ENCODE measurements around the gene CSTF1.
"Not testable (repeated sequence)": the region's sequence is repeated elsewhere in the genome, so short reads cannot be mapped to it uniquely, and the experiment has no call there.

CSTF1 gene

GRCh38 chr20:56369179-56369578, 23.3 kb upstream of the CSTF1 start:
- DNase-seq (ENCODE audit: low read depth in 2 of 2): no peak

GRCh38 chr20:56371977-56372376, 20.5 kb upstream of the CSTF1 start:
- DNase-seq (ENCODE audit: low read depth in 2 of 2): no peak

- DNase-seq (ENCODE audit: low read depth in 2 of 2): no peak
These were observed 19.6 kb upstream of the CSTF1 start for GRCh38 chr20:56372850-56373249.

- DNase-seq (ENCODE audit: low read depth in 2 of 2): no peak
These were observed 18.5 kb upstream of the CSTF1 start for GRCh38 chr20:56373942-56374341.

GRCh38 chr20:56376331-56376730, 16.1 kb upstream of the CSTF1 start:
- DNase-seq (ENCODE audit: low read depth in 2 of 2): no peak

- DNase-seq (ENCODE audit: low read depth in 2 of 2): no peak
These were observed 14.1 kb upstream of the CSTF1 start for GRCh38 chr20:56378386-56378785.

- DNase-seq (ENCODE audit: low read depth in 2 of 2): no peak
These were observed 12.1 kb upstream of the CSTF1 start for GRCh38 chr20:56380375-56380774.

GRCh38 chr20:56381501-56381900, 10.9 kb upstream of the CSTF1 start:
- DNase-seq (ENCODE audit: low read depth in 2 of 2): no peak

GRCh38 chr20:56382696-56383095, 9.7 kb upstream of the CSTF1 start:
- no peak for DNase-seq (ENCODE audit: low read depth in 2 of 2)

- no peak for DNase-seq (ENCODE audit: low read depth in 2 of 2)
These were observed 9.1 kb upstream of the CSTF1 start for GRCh38 chr20:56383334-56383733.

- no peak for DNase-seq (ENCODE audit: low read depth in 2 of 2)
These were observed 7.3 kb upstream of the CSTF1 start for GRCh38 chr20:56385130-56385529.

- no peak for DNase-seq (ENCODE audit: low read depth in 2 of 2)
These were observed 6.2 kb upstream of the CSTF1 start for GRCh38 chr20:56386219-56386618.

GRCh38 chr20:56388882-56389281, 3.6 kb upstream of the CSTF1 start:
- DNase-seq (ENCODE audit: low read depth in 2 of 2): no peak

GRCh38 chr20:56389807-56390206, 2.6 kb upstream of the CSTF1 start:
- DNase-seq (ENCODE audit: low read depth in 2 of 2): no peak

- not testable (repeated sequence) for DNase-seq (ENCODE audit: low read depth in 2 of 2)
These were observed 2.0 kb upstream of the CSTF1 start for GRCh38 chr20:56390396-56390795.

GRCh38 chr20:56391037-56391436, 1.4 kb upstream of the CSTF1 start:
- DNase-seq (ENCODE audit: low read depth in 2 of 2): no peak

GRCh38 chr20:56391596-56392131, 781 bp upstream of the CSTF1 start:
- no peak for DNase-seq (ENCODE audit: low read depth in 2 of 2)

GRCh38 chr20:56392881-56393482, 537 bp downstream of the CSTF1 start:
- DNase-seq (ENCODE audit: low read depth in 2 of 2): no peak

- DNase-seq (ENCODE audit: low read depth in 2 of 2): no peak
These were observed 1.2 kb downstream of the CSTF1 start for GRCh38 chr20:56393653-56394052.

- no peak for DNase-seq (ENCODE audit: low read depth in 2 of 2)
These were observed 2.7 kb downstream of the CSTF1 start for GRCh38 chr20:56395166-56395565.

GRCh38 chr20:56400001-56400640, 7.7 kb downstream of the CSTF1 start:
- DNase-seq (ENCODE audit: low read depth in 2 of 2): peak; percentile 21 to 55

GRCh38 chr20:56403465-56403864, 11.0 kb downstream of the CSTF1 start:
- DNase-seq (ENCODE audit: low read depth in 2 of 2): no peak

- not testable (repeated sequence) for DNase-seq (ENCODE audit: low read depth in 2 of 2)
These were observed 12.9 kb downstream of the CSTF1 start for GRCh38 chr20:56405356-56405755.

- DNase-seq (ENCODE audit: low read depth in 2 of 2): no peak
These were observed 14.5 kb downstream of the CSTF1 start for GRCh38 chr20:56406910-56407309.
